SU-DHL-6 (cell line): Measurements from ENCODE around the gene NOC2L.

Experiments
- H2AFZ ChIP-seq: fragments of 200-600 bp; sonication (generic); 2 replicates; pipeline ENCODE4 v1.6.1; 2014; ENCODE audit warnings: low read depth, mild to moderate bottlenecking, moderate library complexity, mixed read lengths, antibody characterized with exemption, low read length; ENCODE audit not compliant: severe bottlenecking
- H3F3A ChIP-seq: fragments of 200-600 bp; shearing (Covaris generic); 2 replicates; pipeline ENCODE4 v1.6.0; 2016; ENCODE audit warnings: antibody characterized with exemption, mild to moderate bottlenecking; ENCODE audit not compliant: insufficient read depth
- H3K27ac ChIP-seq: fragments of 200-600 bp; sonication (generic); 2 replicates; pipeline ENCODE4 v1.5.1; 2016; ENCODE audit warnings: low read depth, mild to moderate bottlenecking, low read length, moderate library complexity, mixed read lengths
- H3K27me3 ChIP-seq: fragments of 200-600 bp; sonication (generic), shearing (Covaris generic); 2 replicates; pipeline ENCODE4 v1.6.0; 2014; ENCODE audit warnings: mild to moderate bottlenecking, low read length
- H3K36me3 ChIP-seq: fragments of 200-600 bp; sonication (generic); 2 replicates; pipeline ENCODE4 v1.6.1; 2014; ENCODE audit warnings: mild to moderate bottlenecking, low read length, mixed read lengths
- H3K4me2 ChIP-seq: fragments of 300-600, 200-600 bp; shearing (Covaris generic), sonication (generic); 2 replicates; pipeline ENCODE4 v1.6.0; 2014; ENCODE audit warnings: low read length, low read depth, mild to moderate bottlenecking; ENCODE audit not compliant: poor library complexity, severe bottlenecking
- H3K4me3 ChIP-seq: fragments of 200-600 bp; sonication (generic); 2 replicates; pipeline ENCODE4 v1.5.1; 2014; ENCODE audit warnings: antibody characterized with exemption, low read length, mild to moderate bottlenecking, mixed read lengths; ENCODE audit not compliant: insufficient read depth, poor library complexity, severe bottlenecking
- H3K79me2 ChIP-seq: fragments of 200-600 bp; sonication (generic); 2 replicates; pipeline ENCODE4 v1.6.1; 2014; ENCODE audit warnings: mild to moderate bottlenecking, low read length, moderate library complexity; ENCODE audit not compliant: insufficient read depth
- H3K9ac ChIP-seq: fragments of 200-600 bp; sonication (generic); 2 replicates; pipeline ENCODE4 v1.7.0; 2014; ENCODE audit warnings: mild to moderate bottlenecking, low read length
- H3K9me2 ChIP-seq: fragments of 200-600 bp; sonication (generic); replicated peaks from 2 replicates; pipeline ENCODE4 v1.6.1; 2014; ENCODE audit warnings: low read length; ENCODE audit not compliant: insufficient read depth
- H3K9me3 ChIP-seq: fragments of 200-600 bp; sonication (generic); 2 replicates; pipeline ENCODE4 v1.6.1; 2014; ENCODE audit warnings: low read length, mixed read lengths; ENCODE audit not compliant: insufficient read depth
- H4K20me1 ChIP-seq: fragments of 200-600 bp; sonication (generic); 2 replicates; pipeline ENCODE4 v1.6.1; 2014; ENCODE audit warnings: low read depth, mild to moderate bottlenecking, antibody characterized with exemption, low read length, moderate library complexity, mixed read lengths
- CTCF ChIP-seq: fragments of 200-600 bp; sonication (generic); IDR thresholded peaks from one replicate; pipeline ENCODE4 v1.5.1; 2017; ENCODE audit warnings: antibody characterized with exemption, mild to moderate bottlenecking, low read length, moderate library complexity; ENCODE audit not compliant: insufficient read depth, poor library complexity, severe bottlenecking
- EZH2phosphoT487 ChIP-seq: fragments of 200-600 bp; sonication (generic), shearing (Covaris generic); conservative IDR thresholded peaks from 2 replicates; pipeline ENCODE4 v1.6.1; 2018; ENCODE audit warnings: mild to moderate bottlenecking, antibody characterized with exemption, low read length, moderate library complexity, mixed read lengths

The NOC2L gene

GRCh38 chr1:1004780-1005697 is 46.0 kb upstream of the NOC2L start:
- no peak overlapping the region for H3K4me2 ChIP-seq
- H3K36me3 ChIP-seq: no peaks in the 10 kb centered on the region
- no peaks in the 10 kb centered on the region for H4K20me1 ChIP-seq
- H3K9ac ChIP-seq: no peak overlapping the region
- H2AFZ ChIP-seq: no peak overlapping the region
- no peaks in the 10 kb centered on the region for H3K9me3 ChIP-seq
- no peaks in the 10 kb centered on the region for H3F3A ChIP-seq
- H3K4me3 ChIP-seq: no peak overlapping the region
- TF ChIP-seq CTCF: no peak
- no peak for TF ChIP-seq EZH2phosphoT487
- no peaks in the 10 kb centered on the region for H3K79me2 ChIP-seq
- no peak overlapping the region for H3K27ac ChIP-seq
- H3K27me3 ChIP-seq: no peaks in the 10 kb centered on the region
- no peaks in the 10 kb centered on the region for H3K9me2 ChIP-seq

- H3K9me2 ChIP-seq: no peaks in the 10 kb centered on the region
- no peaks in the 10 kb centered on the region for H3K9me3 ChIP-seq
- H3K9ac ChIP-seq: no peak overlapping the region
- no peaks in the 10 kb centered on the region for H3K27me3 ChIP-seq
- no peak overlapping the region for H3K4me3 ChIP-seq
- no peaks in the 10 kb centered on the region for H3K36me3 ChIP-seq
- no peaks in the 10 kb centered on the region for H3F3A ChIP-seq
- no peak overlapping the region for H3K27ac ChIP-seq
- no peaks in the 10 kb centered on the region for H3K79me2 ChIP-seq
- no peak overlapping the region for H2AFZ ChIP-seq
- no peak overlapping the region for H3K4me2 ChIP-seq
- H4K20me1 ChIP-seq: no peaks in the 10 kb centered on the region
- no peak for TF ChIP-seq EZH2phosphoT487
- TF ChIP-seq CTCF: no peak
Observed at GRCh38 chr1:1004420-1004779, 45.3 kb upstream of the NOC2L start.

GRCh38 chr1:1003618-1004419 is 44.8 kb upstream of the NOC2L start:
- no peaks in the 10 kb centered on the region for H3K9me2 ChIP-seq
- no peaks in the 10 kb centered on the region for H3K27me3 ChIP-seq
- H3K9me3 ChIP-seq: no peaks in the 10 kb centered on the region
- H4K20me1 ChIP-seq: no peaks in the 10 kb centered on the region
- H3K27ac ChIP-seq: no peak overlapping the region
- no peaks in the 10 kb centered on the region for H3K36me3 ChIP-seq
- no peaks in the 10 kb centered on the region for H3K79me2 ChIP-seq
- H3K4me2 ChIP-seq: no peak overlapping the region
- H3K9ac ChIP-seq: no peak overlapping the region
- H3K4me3 ChIP-seq: no peak overlapping the region
- TF ChIP-seq CTCF (no peak), EZH2phosphoT487 (no peak)
- no peak overlapping the region for H2AFZ ChIP-seq
- no peaks in the 10 kb centered on the region for H3F3A ChIP-seq
